ENCODE results near the gene KLF6.

KLF6 gene

DNA sequence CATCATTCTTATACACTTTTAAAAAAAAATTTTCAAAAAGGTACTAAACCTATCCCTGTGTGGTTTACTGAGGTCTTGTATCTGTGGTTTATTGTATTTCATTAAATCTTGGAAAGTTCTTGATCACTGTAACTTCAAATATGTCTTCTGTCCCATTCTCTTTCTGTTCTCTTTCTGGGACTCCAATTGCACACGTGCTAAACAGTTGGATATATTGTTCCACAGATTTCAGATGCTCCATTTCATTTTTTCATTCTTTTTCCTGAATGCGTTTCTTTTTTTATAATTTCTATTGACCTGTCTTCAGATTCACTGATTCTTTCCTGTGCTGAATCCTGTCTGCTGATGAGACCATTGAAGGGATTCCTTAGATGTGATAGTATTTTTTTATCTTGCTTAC is 4.6 kb upstream of the KLF6 start:
- TF ChIP-seq, protein P1, sequence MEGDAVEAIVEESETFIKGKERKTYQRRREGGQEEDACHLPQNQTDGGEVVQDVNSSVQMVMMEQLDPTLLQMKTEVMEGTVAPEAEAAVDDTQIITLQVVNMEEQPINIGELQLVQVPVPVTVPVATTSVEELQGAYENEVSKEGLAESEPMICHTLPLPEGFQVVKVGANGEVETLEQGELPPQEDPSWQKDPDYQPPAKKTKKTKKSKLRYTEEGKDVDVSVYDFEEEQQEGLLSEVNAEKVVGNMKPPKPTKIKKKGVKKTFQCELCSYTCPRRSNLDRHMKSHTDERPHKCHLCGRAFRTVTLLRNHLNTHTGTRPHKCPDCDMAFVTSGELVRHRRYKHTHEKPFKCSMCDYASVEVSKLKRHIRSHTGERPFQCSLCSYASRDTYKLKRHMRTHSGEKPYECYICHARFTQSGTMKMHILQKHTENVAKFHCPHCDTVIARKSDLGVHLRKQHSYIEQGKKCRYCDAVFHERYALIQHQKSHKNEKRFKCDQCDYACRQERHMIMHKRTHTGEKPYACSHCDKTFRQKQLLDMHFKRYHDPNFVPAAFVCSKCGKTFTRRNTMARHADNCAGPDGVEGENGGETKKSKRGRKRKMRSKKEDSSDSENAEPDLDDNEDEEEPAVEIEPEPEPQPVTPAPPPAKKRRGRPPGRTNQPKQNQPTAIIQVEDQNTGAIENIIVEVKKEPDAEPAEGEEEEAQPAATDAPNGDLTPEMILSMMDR (IDR thresholded peaks at IDR 0.05; ENCODE audit: low read depth, low read length, missing control alignments): no peak
- no peak for DNase-seq (ENCODE audit: extremely low read depth, low read depth)
- no peak overlapping the region for H3K4me3 ChIP-seq (replicated peaks; ENCODE audit: low read depth, low read length)

DNA sequence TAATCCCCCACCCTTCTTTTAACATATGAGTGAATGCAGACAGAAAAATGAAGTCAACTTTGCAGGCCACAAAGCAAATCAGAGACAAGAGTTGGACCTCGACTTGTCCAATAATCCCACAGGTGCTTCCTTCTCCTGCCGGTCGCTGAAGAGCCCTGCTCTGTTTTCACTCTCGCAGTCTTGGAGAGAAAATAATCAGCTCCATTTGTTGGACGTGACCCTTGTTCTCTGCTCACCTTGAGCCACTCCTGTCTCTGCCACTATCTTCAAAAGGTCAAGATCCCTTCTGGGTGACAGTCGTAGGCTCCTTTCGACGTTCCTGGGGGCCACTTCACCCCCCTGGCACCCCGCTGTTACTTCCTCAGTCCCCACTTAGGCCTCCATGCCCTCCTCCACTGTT is 2.8 kb upstream of the KLF6 start:
- TF ChIP-seq, protein P1 (IDR thresholded peaks at IDR 0.05; ENCODE audit: low read depth, low read length, missing control alignments): no peak
- no peak for DNase-seq (ENCODE audit: extremely low read depth, low read depth)
- H3K4me3 ChIP-seq (replicated peaks; ENCODE audit: low read depth, low read length): no peak overlapping the region

DNA sequence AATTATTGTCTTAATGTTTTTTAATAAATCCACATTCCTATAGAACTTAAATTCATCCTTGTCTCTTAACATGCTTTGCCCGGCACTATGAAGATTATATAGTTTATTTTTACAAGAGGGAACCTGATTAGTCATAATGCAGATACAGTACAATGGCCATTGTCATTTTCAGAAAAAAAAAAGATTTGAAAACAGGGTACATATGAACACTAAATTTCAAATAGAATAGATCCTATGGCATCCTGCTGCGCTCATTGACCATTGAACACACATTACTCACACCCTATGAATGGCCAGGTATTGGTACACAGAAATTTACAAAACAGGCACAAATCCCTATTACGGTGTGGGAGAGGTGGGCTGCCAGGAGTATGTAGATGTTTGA is 2.0 kb upstream of the KLF6 start:
- H3K4me3 ChIP-seq (replicated peaks; ENCODE audit: low read depth, low read length): no peak overlapping the region
- DNase-seq (ENCODE audit: extremely low read depth, low read depth): no peak
- TF ChIP-seq, protein P1 (IDR thresholded peaks at IDR 0.05; ENCODE audit: low read depth, low read length, missing control alignments): no peak

DNA sequence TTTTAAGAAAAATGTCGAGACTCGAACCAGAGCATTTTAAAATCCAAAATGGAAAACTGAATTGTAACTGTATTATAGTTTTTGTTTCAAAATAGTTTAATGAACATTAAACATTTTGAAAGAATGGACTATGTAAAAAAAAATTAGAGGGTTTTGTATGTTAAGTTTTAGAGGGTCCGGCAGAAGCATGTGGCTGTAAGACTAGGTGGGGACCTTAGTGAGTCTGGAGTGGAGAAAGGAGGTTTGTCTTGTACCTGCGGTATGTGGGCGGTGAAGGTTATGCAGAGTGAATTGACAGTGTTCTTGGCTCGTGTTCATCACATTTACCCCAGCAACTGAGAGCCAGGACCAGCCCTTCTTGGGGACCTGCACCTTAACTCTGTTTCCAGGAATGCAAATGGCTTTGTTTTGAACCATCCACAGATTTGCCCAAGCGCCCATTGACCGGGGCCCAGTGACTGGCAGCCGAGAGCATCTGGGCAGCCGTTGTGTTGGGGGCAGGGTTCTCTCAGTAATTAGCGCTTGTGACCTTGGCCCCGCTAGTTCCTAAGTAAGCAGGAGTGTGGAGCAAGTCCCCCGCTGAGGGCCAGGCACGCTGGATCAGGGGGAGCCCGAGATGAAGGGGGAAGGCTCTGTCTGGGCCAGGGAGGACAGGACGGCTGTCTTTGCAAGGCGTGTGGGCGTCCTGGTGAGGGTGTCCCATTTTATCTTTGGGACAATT is 1.4 kb upstream of the KLF6 start:
- TF ChIP-seq, protein P1 (IDR thresholded peaks at IDR 0.05; ENCODE audit: low read depth, low read length, missing control alignments): no peak
- no peak for DNase-seq (ENCODE audit: extremely low read depth, low read depth)
- peak overlapping the region; percentile 55 for H3K4me3 ChIP-seq (replicated peaks; ENCODE audit: low read depth, low read length)

DNA sequence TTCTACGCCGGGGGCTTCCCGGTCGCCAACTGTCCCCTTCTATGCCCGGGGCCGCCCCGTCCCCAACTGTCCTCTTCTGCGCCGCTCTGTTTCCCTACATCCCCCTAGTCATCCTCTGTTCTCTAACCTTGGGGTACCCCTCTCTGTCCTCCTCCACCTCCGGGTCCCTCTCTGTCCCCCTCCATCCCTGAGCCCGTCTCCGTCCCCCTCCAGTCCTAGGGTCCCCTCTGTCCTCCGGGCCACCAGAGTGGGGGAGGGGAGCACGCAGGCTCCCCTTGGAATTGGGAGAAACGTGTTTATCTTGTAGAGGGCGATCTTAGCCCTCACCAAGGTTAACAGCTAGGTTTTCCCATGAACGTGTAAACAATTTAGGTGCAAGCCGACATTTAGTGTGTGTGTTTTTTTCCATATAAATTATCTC is 852 bp upstream of the KLF6 start:
- TF ChIP-seq, protein P1 (IDR thresholded peaks at IDR 0.05; ENCODE audit: low read depth, low read length, missing control alignments): no peak
- peak overlapping the region; percentile 55 for H3K4me3 ChIP-seq (replicated peaks; ENCODE audit: low read depth, low read length)
- no peak for DNase-seq (ENCODE audit: extremely low read depth, low read depth)

DNA sequence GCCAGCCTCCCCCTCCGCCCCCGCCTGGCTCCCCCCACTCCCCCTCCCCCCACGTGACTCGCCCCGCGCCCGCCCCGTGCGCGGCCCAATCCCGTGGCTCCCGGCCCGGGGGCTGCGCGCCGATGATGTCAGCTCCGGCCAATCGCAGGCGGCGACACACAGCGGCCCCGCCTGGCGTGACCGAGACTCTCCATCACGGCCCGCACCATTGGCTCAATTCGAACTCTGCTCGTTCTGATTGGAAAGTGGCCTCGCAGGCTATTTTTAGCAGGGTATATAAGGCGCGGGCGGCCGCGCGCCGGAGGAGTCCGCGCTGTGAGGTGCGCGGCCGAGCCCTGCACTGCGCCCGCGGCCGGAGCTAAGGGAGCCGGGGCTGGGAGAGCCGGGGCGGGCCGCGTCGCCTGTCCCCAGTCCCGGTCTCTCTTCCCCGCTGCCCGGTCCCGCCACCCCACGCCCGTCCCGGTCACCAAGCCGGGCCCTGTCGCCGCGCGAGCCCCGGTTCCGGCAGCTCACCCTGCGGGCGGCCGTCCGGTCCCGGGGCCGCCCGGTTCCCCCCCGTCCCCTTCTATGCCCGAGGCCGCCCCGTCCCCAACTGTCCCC is 342 bp upstream of the KLF6 start:
- H3K4me3 ChIP-seq (replicated peaks; ENCODE audit: low read depth, low read length): peak overlapping the region; percentile 82
- TF ChIP-seq, protein P1 (IDR thresholded peaks at IDR 0.05; ENCODE audit: low read depth, low read length, missing control alignments): no peak
- peak; percentile 94 for DNase-seq (ENCODE audit: extremely low read depth, low read depth)
